ENCODE measurements around the gene DYRK1A.

Gene DYRK1A

DNA sequence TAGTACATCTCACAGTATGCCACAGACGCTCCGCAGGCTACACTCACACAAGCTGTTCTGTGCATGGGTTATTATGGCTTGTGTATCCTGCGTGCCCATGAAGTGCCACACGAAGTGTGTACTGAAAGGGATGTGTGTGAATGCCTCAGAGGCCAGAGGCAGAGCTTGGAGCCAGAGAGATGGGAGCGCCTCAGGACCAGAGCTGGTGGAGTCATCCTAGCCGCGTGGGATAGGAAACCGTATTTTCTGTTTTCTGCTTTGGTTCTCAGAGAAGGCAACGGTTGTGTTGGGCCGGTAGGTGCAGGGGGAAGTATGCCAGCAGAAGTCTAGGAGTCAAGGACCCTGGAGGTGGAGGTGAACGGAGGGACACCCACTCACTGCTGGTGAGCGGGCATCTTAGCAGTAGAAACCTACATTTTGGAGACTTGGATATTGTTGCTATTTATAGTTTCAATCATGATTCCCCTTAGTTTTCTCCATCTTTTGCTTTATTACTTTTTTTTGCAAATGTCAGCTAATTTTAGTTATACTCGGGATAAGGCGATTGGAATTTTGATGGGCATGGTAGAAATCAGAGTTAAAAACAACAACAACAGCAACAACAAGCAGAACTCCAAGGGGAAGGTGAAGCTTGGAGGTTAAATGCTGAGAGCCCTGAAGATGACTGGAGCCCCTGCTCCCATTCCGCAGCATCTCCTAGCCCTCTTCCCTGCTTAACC lies 188.2 kb downstream of the DYRK1A start:
- no peak for DNase-seq

DNA sequence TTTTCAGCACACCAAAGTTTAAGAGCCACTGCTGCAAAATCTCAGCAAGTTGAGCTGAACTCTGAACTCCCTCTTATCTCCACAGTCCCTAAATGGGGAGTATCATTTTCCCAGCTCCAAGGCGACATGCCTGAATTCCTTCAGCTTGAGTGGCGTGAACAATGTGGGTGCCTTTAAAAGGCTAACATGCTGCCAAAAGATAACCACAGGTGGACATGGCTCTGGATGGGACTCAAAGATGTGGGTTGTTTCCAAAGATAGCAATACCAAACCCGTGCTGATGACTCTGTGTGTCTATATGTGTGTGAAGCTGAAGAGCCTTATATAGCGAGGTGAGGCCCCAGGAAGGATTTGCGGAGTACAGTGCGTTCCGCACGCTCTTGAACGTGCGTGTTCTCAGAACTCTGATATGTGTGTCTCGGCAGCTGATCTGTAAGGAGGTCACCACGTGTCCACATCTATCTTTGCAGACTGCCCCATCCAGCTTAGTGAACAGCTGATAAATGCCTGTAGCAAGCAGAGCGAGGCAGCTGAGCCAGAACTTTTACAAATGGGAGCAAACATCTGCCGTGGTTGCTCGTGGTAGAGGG lies 189.2 kb downstream of the DYRK1A start:
- no peak for DNase-seq

DNA sequence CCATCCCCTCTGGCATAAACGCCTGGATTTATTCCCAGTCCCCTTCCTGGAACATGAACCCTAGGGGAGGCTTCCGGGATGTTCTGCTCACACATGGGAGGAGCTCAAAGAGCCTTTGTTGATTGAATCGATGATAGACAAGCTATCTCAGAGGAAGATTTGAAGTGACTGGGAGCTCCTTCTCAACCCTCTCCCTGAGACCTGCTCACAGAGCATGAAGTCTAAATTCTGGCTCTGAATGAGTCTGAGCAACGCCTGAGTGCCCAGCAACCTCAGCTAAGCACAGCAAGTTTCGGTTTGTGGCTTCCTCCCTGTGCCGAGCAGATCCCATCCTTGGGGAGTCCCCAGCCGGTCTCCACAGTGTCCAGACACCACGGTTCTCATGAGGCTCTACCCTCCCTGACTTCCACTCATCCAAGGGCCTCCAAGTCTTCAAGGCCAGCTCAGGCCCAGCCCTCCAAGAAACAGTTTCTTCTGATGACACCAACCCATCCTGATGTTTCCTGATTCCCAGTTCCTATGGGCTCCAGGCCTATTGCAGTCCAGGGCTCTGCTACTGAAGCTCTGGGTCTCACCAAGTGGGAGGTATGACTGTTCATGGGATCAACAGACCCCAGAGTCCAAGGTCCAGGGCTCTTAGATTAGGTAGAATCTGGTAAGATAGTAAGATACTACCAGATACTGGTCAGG lies 190.8 kb downstream of the DYRK1A start:
- no peak for DNase-seq

DNA sequence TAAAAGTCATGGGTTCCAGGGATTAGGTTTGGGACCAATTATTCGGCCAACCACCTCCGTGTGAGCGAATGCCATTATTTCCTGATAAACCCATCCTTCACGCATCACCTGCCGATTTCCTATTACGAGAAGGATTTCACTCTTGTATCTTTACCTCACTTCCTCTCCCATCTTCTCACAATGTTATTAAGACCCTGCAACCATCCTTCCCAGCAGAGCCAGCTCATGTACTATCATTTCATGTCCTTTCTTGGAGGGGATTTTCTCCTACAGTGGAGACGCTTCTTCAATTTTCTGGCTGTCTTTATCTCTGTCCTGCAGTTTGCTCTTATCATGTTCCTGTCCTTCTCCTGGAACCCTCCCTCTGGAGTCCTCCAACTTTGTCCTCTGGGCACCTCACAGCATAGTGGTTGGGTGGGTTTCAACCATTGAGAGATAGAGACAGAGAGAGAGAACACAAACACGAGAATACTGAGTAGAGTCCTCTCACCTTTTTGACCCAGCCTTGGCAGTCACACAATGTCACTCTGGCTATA lies 192.2 kb downstream of the DYRK1A start:
- DNase-seq: no peak

DNA sequence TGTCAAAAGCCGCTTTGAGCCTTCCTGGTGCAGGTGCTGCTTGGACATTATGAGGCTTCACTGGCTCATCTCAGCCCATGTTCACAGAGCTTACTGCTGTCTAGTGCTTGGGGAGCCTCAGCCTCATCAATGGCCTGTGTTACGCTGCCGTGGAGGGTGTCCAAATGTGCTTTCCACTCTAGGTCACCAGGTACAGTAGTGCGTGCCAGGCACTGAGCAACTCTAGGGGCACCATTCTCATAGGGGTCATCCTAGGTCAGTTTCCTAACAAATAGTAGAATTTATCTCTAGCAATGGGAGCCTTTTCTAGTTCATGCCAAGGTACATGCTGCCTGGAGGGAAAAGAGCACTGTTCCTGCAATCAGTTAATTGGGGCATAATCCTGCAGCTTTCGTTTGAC lies 193.8 kb downstream of the DYRK1A start:
- DNase-seq: no peak

DNA sequence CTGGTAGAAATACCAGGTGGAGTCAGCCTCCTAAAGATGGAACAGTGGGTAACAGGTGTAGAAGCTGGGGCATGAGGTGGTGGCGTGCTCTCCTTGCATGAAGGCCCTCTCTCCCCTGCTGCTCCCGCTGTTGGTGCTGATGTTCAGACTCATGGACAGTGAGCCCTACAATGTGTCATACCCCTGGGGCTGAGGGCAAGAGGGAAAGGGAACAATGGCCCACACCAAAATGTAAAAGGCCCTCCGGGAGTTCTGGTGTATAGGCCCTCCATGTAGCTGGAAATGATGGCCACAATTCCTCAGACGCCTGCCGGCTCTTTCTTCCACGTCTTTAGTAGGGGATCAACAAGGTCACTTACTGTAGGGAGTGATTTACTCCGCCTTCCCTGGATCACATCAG lies 194.9 kb downstream of the DYRK1A start:
- no peak for DNase-seq

DNA sequence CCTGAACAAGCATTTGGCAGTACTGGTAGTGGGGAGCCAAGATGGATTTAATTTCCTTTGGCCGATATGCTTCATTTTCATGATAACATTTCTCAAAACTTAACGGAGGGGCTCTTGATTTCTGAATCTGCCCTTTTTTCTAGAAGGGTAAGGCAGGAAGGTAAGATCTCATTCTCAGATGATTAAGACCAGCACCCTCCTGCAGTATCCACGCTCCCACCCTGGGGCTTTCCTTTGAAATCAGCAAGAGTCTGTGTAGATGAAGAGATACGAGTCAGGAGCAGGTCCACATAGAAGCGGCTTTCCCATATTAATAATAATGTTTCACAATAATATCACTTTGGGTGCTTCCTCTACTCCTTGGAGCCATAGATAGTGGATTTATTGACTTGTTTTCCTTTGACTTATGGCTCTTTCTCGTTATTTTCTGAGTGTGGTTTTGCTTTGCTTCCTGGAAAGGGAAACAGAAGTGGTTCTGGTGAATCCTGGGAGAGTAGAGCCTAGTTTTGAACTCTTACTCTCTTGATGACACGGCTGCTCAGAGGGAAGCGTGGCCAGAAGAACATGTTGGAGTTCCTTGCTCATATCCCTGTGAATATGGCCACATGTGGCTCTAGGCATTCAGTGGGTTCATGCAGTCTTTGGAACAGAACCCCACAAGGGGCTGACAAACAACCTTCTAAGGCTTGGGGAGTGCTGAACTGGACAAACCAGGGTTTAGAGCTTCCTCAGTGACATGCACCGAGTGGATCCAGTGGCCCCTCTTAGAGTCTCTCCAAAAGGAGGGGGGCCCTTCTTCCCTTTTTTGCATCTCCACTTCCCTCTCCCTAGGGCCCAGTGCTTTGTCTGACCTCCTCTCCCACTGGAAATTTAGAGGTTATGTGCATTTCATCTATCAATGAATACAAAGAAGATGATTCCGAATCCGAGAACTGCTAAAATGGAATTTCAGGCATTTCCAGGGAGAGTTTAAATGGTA lies 195.7 kb downstream of the DYRK1A start:
- no peak for DNase-seq

DNA sequence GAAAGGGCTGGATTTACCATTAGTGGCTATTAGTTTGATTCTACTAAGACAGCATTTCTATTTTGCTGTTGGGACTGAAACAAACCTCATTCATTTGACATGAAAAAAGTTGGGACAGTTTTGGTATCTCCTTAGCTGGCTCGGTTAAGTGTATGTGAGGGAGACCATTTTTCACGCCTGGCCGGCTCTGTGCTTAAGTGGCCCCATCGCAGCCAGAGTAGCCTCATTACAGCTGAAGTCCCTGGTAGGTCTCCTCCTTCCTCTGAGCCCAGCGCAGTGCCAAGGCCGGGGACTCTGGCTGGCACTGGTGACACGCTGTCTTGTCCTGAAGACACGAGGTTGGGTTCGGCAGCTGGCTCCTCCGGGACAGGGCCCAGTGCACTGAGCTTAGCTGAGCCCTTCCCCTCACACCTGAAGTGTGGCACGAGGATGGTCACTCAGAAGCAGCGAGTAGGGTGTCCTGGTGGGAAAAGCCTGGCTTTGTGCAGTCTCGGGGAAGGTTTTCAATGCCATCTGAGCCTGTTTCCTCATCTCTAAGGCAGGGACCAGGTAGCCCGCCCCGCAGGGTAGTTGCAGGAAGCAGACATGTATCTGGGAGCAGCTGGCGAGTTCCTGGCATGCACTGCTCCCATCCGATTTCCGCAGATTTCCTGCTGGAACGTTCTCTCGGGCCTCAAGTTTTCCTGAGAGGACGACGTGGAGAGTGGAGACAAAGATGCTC lies 196.5 kb downstream of the DYRK1A start:
- peak; percentile 51 for DNase-seq

DNA sequence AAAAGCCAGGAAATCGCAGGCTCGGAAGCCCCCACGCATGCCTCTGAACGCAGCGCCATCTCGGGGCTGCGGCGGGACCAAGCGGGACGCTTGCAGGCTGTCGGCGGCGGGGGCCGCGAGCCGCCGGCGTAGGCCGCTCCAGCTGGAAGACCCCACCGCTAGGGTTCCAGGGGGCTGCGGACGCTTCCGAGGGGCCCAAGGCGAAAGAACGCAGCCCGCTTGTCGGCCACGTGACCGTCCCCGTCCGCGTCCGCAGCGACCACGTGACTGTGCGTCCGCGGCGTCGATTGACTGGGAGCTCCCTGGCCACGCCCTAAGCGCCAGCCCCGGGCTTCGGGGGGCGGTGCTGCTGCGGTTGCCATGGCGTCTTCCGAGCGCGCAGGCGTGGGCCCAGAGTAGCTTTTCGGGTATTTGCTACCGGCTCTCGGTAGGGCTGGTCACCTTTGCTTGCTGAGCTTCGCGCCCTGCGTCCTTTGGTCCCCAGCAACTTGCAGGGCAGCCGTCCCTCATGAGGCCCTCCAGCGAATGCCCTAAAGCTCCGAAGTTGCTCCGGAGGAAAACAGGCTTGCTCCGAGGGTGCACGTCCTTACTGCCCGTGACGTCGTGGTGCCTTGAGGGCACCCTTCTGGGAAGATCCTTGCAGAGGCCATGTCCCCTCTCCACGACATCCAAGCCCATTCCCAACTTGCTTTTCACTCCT lies 197.2 kb downstream of the DYRK1A start:
- peak; percentile 96 for DNase-seq

DNA sequence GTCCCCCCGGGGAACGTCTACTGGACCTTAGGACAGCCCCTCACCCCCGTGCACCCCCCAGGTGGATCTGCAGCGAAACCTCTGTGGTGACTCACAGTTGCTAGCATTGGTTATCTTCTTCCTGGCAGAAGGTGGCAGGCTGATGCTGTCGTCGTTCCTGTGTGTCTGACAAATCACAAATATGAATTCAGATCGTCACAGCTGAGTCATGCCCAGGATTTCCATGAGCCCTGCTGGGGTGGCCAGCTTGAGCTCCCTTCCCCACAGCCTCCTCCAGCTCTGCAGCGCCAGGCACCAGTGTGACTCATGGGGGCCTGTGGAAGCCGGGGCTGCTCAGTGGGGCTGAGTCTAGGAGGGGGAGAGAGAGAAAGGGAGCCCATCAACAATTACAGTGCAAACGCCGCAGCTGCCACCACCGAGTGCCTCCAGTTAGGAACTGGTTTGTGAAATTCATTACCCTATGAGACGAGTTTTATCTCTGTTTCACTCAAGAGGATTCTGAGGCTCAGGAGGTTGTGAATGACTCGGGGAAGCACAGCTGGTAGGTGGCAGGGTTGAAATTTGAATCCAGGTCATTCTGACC lies 197.9 kb downstream of the DYRK1A start:
- peak; percentile 85 for DNase-seq

DNA sequence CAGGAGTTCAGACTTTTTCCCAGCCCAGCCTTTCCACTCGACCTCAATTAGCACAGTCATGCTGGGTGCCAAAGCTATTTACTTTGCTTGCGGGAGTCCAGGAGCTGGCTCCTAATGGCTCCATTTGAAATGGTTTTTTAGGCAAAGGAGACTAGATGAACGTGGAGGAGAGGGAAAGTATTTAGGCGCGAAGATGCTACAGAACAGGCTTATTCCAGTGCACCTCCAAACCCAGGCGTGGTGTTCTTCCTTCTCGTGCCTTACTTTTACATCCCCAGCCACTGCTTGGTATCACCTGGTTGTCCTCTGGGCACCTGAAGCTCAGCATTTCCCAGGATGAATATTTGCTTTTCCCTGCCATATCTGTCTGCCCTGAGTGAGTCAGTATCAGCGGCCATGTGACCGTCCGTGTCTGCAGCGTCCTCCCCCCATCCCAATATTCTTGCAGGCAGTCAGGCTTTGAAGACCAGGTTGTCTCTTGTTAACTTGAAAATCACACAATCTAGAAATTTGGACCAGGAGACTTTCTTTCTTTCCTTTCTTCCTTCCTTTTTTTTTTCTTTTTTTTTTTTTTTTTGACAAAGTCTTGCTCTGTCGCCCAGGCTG lies 198.5 kb downstream of the DYRK1A start:
- peak; percentile 27 for DNase-seq

DNA sequence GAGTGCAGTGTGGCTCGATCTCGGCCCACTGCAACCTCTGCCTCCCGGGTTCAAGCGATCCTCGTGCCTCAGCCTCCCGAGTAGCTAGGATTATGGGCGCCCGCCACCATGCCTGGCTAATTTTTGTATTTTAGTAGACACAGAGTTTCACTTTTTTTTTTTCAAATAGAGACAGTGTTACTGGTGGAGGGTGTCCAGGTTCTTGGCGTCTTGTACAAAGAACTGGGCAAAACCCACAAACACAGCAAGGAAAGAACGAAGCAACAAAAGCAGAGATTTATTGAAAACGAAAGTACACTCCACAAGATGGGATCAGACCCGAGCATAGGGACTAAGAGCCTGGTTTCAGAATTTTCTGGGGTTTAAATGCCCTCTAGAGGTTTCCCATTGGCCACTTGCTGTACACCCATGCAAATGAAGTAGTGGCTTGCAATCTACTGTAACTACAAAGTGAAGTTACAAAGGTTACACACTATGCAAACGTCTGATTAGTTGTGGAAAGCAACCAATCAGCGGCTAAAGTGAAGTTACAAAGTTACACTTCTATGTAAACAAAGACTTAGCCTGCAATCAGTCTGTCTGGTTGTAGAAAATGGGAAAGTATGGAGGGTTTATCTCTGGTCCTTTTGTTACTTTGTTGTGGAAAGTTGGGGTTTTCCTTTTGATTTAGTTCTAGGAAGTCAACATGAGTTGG lies 199.1 kb downstream of the DYRK1A start:
- DNase-seq: no peak

DNA sequence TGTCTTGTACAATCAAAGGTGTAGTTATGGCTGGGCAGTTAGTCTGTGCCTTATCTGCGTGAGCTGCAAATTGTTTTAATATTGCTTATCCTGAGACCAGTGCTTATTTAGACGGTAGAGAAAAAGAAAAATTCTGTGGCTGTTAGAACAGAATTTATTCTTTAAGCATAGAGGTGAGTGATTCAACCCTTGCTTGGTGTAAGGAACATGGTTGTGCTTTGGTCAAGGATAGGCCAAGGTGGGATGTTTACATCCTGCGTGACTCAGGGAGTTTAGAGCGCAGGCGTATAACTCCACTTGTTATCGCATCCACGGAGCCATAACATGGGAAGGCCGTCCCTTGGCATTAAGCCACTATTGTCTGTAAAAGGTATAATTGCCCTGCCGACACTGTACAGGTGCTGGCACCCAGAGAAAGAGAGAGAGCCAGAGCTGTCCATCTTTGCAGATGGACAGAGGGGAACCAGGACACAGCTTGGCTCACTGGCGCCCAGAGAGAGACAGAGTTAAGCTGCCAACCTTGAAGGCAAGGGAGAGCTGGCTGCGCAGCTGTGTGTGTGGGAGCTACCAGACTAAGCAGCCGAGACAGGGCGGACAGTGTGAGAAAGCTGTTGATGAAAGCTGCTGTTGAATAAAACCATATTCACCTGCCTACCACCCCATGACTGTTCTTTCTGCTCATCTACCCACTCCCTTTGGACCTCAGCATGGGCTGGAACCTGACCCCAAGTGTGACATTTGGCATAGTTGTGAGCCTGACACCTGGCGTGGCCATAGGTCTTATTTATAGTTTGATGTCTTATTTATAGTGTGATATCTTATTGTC lies 200.4 kb downstream of the DYRK1A start:
- no peak for DNase-seq

DNA sequence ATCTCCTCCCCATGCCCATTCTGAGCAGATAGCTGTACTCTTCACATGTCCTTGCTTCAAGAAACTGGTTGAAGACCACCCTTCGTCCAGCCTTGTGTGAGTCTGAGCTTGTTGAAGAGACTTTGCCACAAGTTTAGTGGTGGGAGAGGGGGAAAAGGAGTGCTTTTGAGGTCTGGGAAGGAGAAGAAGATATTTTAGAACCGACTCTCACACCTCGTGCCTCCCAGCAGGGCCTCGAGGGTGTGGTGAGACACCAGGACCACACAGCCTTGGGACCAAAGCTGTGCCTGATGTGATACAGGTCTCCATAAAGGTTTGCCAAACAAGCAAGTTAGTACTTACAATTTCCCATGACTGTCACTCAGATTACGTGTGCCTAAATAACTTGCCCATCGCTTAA lies 201.8 kb downstream of the DYRK1A start:
- DNase-seq: no peak

DNA sequence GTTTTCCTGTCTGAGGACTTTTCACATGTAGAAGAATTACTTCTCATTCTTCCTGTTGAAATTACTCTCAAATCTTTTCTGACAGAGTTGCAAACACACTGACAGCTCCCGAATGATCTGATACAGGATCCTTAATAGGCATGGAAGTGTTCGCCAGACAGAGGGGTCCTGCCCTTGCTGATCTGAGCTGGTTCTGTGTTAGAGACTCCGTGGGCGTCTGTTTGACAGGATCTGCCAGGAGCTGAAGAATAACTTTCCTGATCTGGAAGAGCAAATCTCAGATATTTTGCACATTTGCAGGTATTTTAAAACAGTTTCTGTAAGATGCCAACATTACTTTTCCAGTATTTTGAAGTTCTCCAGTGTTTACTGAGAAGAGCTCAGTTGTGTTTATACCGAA lies 202.3 kb downstream of the DYRK1A start:
- no peak for DNase-seq

DNA sequence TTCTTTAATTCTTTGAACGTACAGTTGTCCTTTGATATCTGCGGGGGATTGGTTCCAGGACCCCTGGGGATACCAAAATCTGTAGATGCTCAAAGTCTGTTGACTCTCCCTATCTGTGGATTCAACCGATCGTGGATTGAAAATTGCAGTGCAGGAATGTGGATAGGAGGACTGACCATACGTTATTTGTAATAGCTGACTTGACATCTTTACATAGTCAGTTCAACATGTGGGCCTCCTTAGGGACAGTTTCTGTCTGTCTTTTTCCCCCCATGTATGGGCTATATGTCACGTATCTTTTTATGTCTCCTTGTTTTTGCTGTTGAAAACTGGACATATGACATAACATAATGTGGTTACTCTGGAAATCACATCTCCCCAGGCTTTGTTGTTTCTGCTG lies 204.9 kb downstream of the DYRK1A start:
- no peak for DNase-seq

DNA sequence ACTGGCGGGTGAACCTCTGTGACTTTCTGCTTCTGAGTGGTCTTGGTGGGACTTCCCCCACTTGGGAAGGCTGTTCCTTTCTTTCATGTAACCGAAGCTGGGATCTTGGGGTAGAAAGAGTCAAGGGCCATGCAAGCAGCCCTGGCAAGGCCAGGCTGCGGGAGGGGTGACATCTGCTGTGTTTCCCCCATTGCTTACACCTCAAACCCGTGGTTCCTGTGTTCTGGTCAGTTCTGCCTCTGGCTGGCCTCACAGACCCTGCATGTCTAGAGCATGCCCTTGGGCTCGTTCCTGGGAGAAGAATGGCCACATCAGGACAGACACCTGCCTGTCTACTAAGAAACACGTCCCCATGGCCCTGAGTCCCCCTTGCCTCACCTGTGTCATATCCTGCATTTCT lies 207.7 kb downstream of the DYRK1A start:
- no peak for DNase-seq

DNA sequence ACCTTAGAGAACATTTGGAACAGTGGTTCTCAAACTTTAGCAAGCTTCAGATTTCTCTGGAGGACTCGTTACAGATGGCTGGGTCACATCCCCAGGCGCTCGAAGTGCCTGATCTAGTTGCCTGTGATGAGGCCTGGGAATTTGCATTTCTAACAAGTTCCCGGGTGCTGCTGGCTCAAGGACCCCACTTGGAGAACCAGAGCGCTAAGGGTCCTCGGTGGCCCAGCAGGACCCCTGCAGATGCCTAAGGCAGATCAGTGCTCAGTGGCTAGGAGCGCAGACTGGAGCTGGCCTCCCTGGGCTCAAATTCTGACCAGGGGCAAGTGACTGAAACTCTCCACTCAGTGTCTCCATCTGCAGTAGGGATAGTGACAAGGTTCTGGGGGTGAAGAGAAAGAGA lies 208.2 kb downstream of the DYRK1A start:
- DNase-seq: no peak

DNA sequence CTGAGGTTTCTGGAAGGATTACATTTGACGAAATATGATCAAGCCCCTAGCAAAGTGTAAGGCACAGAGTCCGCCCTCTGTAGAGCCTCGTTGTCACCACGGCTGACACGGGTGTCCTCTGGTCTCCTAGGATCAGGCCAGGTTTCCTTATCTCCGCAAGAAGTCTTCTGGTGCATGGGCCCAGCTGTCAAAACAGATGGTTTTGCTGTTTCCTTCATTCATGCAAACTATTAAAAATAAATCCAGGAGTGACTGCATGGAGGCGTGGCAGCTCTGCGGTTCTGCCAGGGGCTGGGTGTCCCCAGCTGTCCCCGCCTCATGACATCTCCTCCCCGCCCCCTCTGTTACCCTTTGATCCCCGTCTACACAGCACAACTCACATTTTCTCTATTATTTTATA lies 209.0 kb downstream of the DYRK1A start:
- DNase-seq: no peak

Data from COR-L47 (cell line).